ENCODE results near the gene MYCBP2.

MYCBP2 gene

DNA sequence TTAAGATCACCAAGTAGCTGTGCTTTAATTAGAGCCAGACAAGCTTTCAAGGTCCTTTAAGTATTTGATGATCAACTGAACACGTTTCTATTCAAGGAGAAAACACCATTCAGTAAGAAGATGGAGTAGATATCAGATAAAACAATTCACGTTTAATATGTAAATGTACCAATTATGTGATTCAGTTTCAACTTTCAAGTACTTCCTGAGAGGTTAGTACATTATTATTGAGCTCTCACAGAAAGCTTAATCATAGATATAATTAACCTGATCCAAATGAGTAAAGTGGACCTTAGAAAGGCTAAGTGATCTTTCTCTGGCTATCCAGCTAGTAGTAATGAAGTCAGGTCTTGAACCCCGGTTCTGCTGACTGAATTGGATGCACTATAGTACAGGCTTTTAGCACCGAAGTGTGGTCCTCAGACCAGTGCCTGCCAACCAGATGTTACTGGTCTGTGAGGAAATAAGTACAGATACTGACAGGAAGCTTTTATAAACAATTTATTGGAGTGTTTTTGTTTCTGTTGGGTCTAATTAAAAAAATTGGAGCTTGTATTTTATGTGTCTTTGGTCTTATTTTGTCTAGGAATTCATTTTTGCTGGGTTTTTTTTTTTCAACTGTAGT is 324.8 kb downstream of the MYCBP2 start:
- DNase-seq (ENCODE audit: low read depth in 1 of 2, low spot score in 1 of 2), result no peak

DNA sequence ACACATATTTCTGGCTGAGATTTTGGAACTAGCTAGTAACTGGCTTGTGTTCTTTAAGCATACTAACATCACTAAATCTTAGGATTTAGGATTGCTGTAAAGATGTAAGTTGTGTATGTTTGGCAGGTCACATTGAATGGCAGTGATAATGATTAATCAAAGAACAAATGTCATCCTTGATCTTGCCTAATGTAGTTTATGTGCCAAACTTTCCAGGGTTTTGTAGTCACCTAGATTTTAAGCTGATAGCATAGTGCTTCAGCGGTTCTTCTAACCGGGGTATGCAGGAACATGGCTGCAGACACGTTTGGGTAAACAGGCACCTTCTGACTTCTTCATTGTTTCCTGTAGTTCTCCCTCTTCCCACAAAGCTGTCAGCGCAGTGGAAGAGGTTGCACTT is 325.4 kb downstream of the MYCBP2 start:
- DNase-seq (ENCODE audit: low read depth in 1 of 2, low spot score in 1 of 2), result no peak

- DNase-seq (ENCODE audit: low read depth in 1 of 2, low spot score in 1 of 2), result no peak
Measured at GRCh38 chr13:77000475-77000874, 326.4 kb downstream of the MYCBP2 start.

All from activated T-helper 1 cell treated with anti-CD3 and anti-CD28 coated beads, Interleukin-2, amount 50 U/mL, for 16 hours (primary cell).